Sigmoid colon (tissue), 4 donors: Measurements from ENCODE around the gene CNST.

Experiments
- EP300 ChIP-seq, 4 donors: sonication (generic); formaldehyde crosslinking; IDR thresholded peaks; one replicate each; pipeline ENCODE4 v1.6.1; 2017; ENCODE audit warnings: antibody characterized with exemption in 4 of 4
- TF ChIP-seq, protein P1 (sequence below), 4 experiments: fragments of 450-650 bp in 3 of 4; fragments of 200-600 bp in 1 of 4; IDR thresholded peaks; one replicate each; pipeline ENCODE4 v1.5.1; 2016 to 2019; ENCODE audit warnings: antibody characterized with exemption in 4 of 4, mild to moderate bottlenecking in 3 of 4, moderate library complexity in 2 of 4

DNA sequence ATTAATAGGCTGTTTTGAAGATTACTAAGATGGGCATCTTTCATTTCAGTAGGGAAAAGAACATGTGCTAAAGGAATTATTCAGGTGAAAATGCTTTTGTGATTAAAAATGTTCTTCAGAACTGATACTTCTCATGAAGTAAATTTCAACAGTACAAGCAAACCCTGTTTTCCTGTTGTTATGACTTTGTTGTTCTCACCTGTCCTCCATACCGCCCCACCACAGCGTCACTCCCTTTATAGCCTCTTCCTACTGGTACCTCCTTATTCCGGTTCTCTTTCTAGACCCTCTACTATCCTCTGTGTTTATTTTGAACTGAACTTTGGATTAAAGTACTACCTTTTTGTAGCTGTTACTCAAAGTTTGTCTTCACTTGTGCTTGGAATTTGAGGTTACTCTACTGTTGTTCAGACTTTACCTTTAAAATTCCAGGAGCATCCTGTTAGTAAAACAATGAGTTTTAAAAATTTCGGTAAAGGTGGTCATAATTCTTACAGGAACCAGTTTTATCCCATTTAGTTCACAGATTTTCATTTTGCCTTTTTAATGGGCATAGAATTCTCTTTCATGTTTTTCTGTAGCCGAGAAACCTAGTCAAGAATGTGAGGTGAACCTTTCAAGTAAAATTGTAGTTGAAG is 10.9 kb downstream of the CNST start:
- TF ChIP-seq, protein P1, sequence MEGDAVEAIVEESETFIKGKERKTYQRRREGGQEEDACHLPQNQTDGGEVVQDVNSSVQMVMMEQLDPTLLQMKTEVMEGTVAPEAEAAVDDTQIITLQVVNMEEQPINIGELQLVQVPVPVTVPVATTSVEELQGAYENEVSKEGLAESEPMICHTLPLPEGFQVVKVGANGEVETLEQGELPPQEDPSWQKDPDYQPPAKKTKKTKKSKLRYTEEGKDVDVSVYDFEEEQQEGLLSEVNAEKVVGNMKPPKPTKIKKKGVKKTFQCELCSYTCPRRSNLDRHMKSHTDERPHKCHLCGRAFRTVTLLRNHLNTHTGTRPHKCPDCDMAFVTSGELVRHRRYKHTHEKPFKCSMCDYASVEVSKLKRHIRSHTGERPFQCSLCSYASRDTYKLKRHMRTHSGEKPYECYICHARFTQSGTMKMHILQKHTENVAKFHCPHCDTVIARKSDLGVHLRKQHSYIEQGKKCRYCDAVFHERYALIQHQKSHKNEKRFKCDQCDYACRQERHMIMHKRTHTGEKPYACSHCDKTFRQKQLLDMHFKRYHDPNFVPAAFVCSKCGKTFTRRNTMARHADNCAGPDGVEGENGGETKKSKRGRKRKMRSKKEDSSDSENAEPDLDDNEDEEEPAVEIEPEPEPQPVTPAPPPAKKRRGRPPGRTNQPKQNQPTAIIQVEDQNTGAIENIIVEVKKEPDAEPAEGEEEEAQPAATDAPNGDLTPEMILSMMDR (IDR thresholded peaks at IDR 0.05) = no peak
- TF ChIP-seq EP300 (IDR thresholded peaks at IDR 0.05) = no peak
